SK-N-SH (cell line): ENCODE measurements around the gene KRT17.
"Not testable (repeated sequence)": the region's sequence is repeated elsewhere in the genome, so short reads cannot be mapped to it uniquely, and the experiment has no call there.

Experiments
- TF ChIP-seq, protein P1 (sequence below): fragments of 200-600 bp; sonication (generic); IDR thresholded peaks from 2 replicates; pipeline ENCODE4 v1.6.1; 2017; ENCODE audit warnings: antibody characterized with exemption, mild to moderate bottlenecking, moderate library complexity
- TF ChIP-seq, protein P2 (sequence below): IDR thresholded peaks from 2 replicates; pipeline ENCODE4 v1.4.0; 2012; ENCODE audit warnings: low read depth, borderline replicate concordance

GRCh38 chr17:41628621-41629255 is 4.4 kb upstream of the KRT17 start:
- TF ChIP-seq, protein P1, sequence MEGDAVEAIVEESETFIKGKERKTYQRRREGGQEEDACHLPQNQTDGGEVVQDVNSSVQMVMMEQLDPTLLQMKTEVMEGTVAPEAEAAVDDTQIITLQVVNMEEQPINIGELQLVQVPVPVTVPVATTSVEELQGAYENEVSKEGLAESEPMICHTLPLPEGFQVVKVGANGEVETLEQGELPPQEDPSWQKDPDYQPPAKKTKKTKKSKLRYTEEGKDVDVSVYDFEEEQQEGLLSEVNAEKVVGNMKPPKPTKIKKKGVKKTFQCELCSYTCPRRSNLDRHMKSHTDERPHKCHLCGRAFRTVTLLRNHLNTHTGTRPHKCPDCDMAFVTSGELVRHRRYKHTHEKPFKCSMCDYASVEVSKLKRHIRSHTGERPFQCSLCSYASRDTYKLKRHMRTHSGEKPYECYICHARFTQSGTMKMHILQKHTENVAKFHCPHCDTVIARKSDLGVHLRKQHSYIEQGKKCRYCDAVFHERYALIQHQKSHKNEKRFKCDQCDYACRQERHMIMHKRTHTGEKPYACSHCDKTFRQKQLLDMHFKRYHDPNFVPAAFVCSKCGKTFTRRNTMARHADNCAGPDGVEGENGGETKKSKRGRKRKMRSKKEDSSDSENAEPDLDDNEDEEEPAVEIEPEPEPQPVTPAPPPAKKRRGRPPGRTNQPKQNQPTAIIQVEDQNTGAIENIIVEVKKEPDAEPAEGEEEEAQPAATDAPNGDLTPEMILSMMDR, result not testable (repeated sequence)
- TF ChIP-seq, protein P2, sequence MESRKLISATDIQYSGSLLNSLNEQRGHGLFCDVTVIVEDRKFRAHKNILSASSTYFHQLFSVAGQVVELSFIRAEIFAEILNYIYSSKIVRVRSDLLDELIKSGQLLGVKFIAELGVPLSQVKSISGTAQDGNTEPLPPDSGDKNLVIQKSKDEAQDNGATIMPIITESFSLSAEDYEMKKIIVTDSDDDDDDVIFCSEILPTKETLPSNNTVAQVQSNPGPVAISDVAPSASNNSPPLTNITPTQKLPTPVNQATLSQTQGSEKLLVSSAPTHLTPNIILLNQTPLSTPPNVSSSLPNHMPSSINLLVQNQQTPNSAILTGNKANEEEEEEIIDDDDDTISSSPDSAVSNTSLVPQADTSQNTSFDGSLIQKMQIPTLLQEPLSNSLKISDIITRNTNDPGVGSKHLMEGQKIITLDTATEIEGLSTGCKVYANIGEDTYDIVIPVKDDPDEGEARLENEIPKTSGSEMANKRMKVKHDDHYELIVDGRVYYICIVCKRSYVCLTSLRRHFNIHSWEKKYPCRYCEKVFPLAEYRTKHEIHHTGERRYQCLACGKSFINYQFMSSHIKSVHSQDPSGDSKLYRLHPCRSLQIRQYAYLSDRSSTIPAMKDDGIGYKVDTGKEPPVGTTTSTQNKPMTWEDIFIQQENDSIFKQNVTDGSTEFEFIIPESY, result not testable (repeated sequence)
